A549 (cell line): ENCODE results near the gene SAP130. TPM values are rescaled to one million over a fixed set of nuclear protein-coding genes. Genes with fewer than 3 reads are reported as not detected.

Experiments
- ATAC-seq, 2 experiments: fragments of 200-7000 bp in 1 of 2; fragments of >200 bp in 1 of 2; cut with Nextera tagmentation in 1 of 2; cut with Tn5 transposase in 1 of 2; 3 replicates each; pipeline versions ENCODE4 v1.8.0 to v1.9.1; 2018 to 2020; ENCODE audit warnings: mild to moderate bottlenecking in 1 of 2, moderate library complexity in 1 of 2
- CTCF ChIA-PET: fragments of 300-600 bp; sonication (Branson Sonifier 250); formaldehyde crosslinking; extraction: SDS; loops from one replicate; lab custom pipeline; 2021; ENCODE audit warnings: antibody characterized with exemption, inconsistent platforms; lab: Yijun Ruan, JAX
- POLR2A ChIA-PET: fragments of 350-600 bp; formaldehyde crosslinking; extraction: SDS; loops from one replicate; lab custom pipeline; 2021; ENCODE audit warnings: antibody characterized with exemption, inconsistent platforms; lab: Yijun Ruan, JAX
- DNase-seq, 2 experiments: peaks; one replicate each; pipeline versions ENCODE4 v3.0.0 to v3.0.0-alpha.2; 2011 to 2016; ENCODE audit warnings: low read depth in 1 of 2, low spot score in 1 of 2
- FAIRE-seq: peaks from 2 replicates; lab custom pipeline; 2011; peaks lifted over from hg19 to GRCh38; lab: Jason Lieb, UNC
- H3K27ac ChIP-seq, 2 experiments: fragments of >200 bp; sonication (Bioruptor Twin); formaldehyde crosslinking; 3 replicates each; pipeline ENCODE4 v1.5.1; 2016 to 2017
- H3K4me1 ChIP-seq: fragments of >200 bp; sonication (Bioruptor Twin); formaldehyde crosslinking; 3 replicates; pipeline ENCODE4 v1.6.1; 2016
- H3K4me2 ChIP-seq: fragments of >200 bp; sonication (Bioruptor Twin); formaldehyde crosslinking; 3 replicates; pipeline ENCODE4 v1.6.1; 2016
- H3K4me3 ChIP-seq: fragments of >200 bp; sonication (Bioruptor Twin); formaldehyde crosslinking; 3 replicates; pipeline ENCODE4 v1.5.1; 2016
- H3K9me3 ChIP-seq: fragments of >200 bp; sonication (Bioruptor Twin); formaldehyde crosslinking; 3 replicates; pipeline ENCODE4 v1.6.1; 2016
- CBX8 ChIP-seq: fragments of 200-600 bp; sonication (generic); IDR thresholded peaks from 2 replicates; pipeline ENCODE4 v1.6.1; 2016
- CHD2 ChIP-seq: fragments of 150-350 bp; IDR thresholded peaks from 2 replicates; pipeline ENCODE4 v1.6.1; 2014; ENCODE audit warnings: low read length; ENCODE audit not compliant: partially characterized antibody
- EHF ChIP-seq: fragments of 250-450 bp; sonication (Bioruptor Pico); IDR thresholded peaks from 2 replicates; pipeline ENCODE4 v1.5.0; 2020; ENCODE audit warnings: mild to moderate bottlenecking
- EP300 ChIP-seq, 2 experiments: fragments of >200 bp; sonication (Bioruptor Twin); formaldehyde crosslinking; IDR thresholded peaks; 2 replicates in 1 of 2; 3 replicates in 1 of 2; pipeline ENCODE4 v1.6.1; 2016 to 2017
- FOXS1 ChIP-seq: fragments of 250-450 bp; sonication (Bioruptor Pico); IDR thresholded peaks from 2 replicates; pipeline ENCODE4 v1.5.0; 2020; ENCODE audit warnings: mild to moderate bottlenecking, moderate library complexity
- GATA3 ChIP-seq: IDR thresholded peaks from 2 replicates; pipeline ENCODE4 v1.6.1; 2012; ENCODE audit warnings: borderline replicate concordance
- HEYL ChIP-seq: fragments of 250-450 bp; sonication (Bioruptor Pico); IDR thresholded peaks from 2 replicates; pipeline ENCODE4 v1.8.0; 2021; ENCODE audit warnings: mild to moderate bottlenecking, moderate library complexity
- HOXA7 ChIP-seq: fragments of 250-450 bp; sonication (Bioruptor Pico); IDR thresholded peaks from 2 replicates; pipeline ENCODE4 v1.5.0; 2020; ENCODE audit warnings: mild to moderate bottlenecking, moderate library complexity
- HOXB13 ChIP-seq: fragments of 250-450 bp; sonication (Bioruptor Pico); IDR thresholded peaks from 2 replicates; pipeline ENCODE4 v1.5.0; 2020; ENCODE audit warnings: low read depth, mild to moderate bottlenecking, moderate library complexity
- HOXB5 ChIP-seq: fragments of 250-450 bp; sonication (Bioruptor Pico); IDR thresholded peaks from 2 replicates; pipeline ENCODE4 v1.5.0; 2020; ENCODE audit warnings: mild to moderate bottlenecking, moderate library complexity
- JUN ChIP-seq, 2 experiments: fragments of >200 bp; sonication (Bioruptor Twin); formaldehyde crosslinking; IDR thresholded peaks; 2 replicates in 1 of 2; 3 replicates in 1 of 2; pipeline ENCODE4 v1.6.1; 2016 to 2017
- KDM1A ChIP-seq: fragments of 200-600 bp; sonication (generic); IDR thresholded peaks from 2 replicates; pipeline ENCODE4 v1.6.1; 2016; ENCODE audit warnings: low read depth, mild to moderate bottlenecking
- KDM5A ChIP-seq: fragments of 200-600 bp; sonication (generic); IDR thresholded peaks from 2 replicates; pipeline ENCODE4 v1.6.1; 2016; ENCODE audit warnings: antibody characterized with exemption, mild to moderate bottlenecking
- MAFK ChIP-seq: fragments of 450-650 bp; IDR thresholded peaks from 2 replicates; pipeline ENCODE4 v1.6.1; 2014; ENCODE audit not compliant: partially characterized antibody
- NFE2L2 ChIP-seq: fragments of 150-350 bp; conservative IDR thresholded peaks from 2 replicates; pipeline ENCODE4 v1.6.1; 2014; ENCODE audit warnings: low read length
- NPAS2 ChIP-seq: fragments of 250-450 bp; sonication (Bioruptor Pico); IDR thresholded peaks from 2 replicates; pipeline ENCODE4 v1.8.0; 2022; ENCODE audit warnings: mild to moderate bottlenecking, moderate library complexity, borderline replicate concordance
- POLR2A ChIP-seq: IDR thresholded peaks from 2 replicates; pipeline ENCODE4 v1.6.1; 2012; ENCODE audit warnings: mild to moderate bottlenecking, low read length
- RFX5 ChIP-seq: fragments of 450-650 bp; IDR thresholded peaks from 2 replicates; pipeline ENCODE4 v1.7.1; 2014; ENCODE audit warnings: antibody characterized with exemption, mild to moderate bottlenecking, moderate library complexity
- SMC3 ChIP-seq: fragments of >200 bp; sonication (Bioruptor Twin); formaldehyde crosslinking; IDR thresholded peaks from 3 replicates; pipeline ENCODE4 v1.6.1; 2018; ENCODE audit warnings: inconsistent platforms
- TFCP2L1 ChIP-seq: fragments of 250-450 bp; sonication (Bioruptor Pico); IDR thresholded peaks from 2 replicates; pipeline ENCODE4 v1.5.0; 2021; ENCODE audit warnings: mild to moderate bottlenecking
- TP53 ChIP-seq: fragments of 250-450 bp; sonication (Bioruptor Pico); IDR thresholded peaks from 2 replicates; pipeline ENCODE4 v1.5.0; 2021; ENCODE audit warnings: mild to moderate bottlenecking, moderate library complexity
- ZC3H11A ChIP-seq: fragments of 450-650 bp; IDR thresholded peaks from 2 replicates; pipeline ENCODE4 v1.6.1; 2014; ENCODE audit warnings: antibody characterized with exemption, mild to moderate bottlenecking
- ZFP36 ChIP-seq: fragments of 450-650 bp; IDR thresholded peaks from 2 replicates; pipeline ENCODE4 v1.6.1; 2014; ENCODE audit warnings: borderline replicate concordance; ENCODE audit not compliant: partially characterized antibody
- ZSCAN20 ChIP-seq: fragments of 250-450 bp; sonication (Bioruptor Pico); IDR thresholded peaks from 2 replicates; pipeline ENCODE4 v1.8.0; 2022; ENCODE audit warnings: mild to moderate bottlenecking, moderate library complexity
- WGBS: methylation state at CpG from one replicate; pipeline ENCODE4 v1.1.6; 2017; ENCODE audit errors: missing lambda C conversion rate; 5-methylcytosine and 5-hydroxymethylcytosine counted together
- polyA plus RNA-seq, 4 experiments: library from polyadenylated mRNA; depleted of rRNA in 3 of 4; stranded (reverse); fragments of >200 nt; fragmentation: RNase III in 1 of 4; extraction: RNeasy Plus Mini Kit Qiagen cat#74134 plus additional on column Dnase treatment in 1 of 4; gene quantifications; 2 replicates in 3 of 4; 3 replicates in 1 of 4; pipeline ENCODE4 v1.2.3, GENCODE V29; 2011 to 2017
- TF ChIP-seq, protein P1 (sequence below): fragments of >200 bp; sonication (Bioruptor Twin); formaldehyde crosslinking; IDR thresholded peaks from 3 replicates; pipeline ENCODE4 v1.6.1; 2016
- TF ChIP-seq, protein P2 (sequence below): fragments of 200-600 bp; sonication (generic); IDR thresholded peaks from 2 replicates; pipeline ENCODE4 v1.6.1; 2016; ENCODE audit warnings: antibody characterized with exemption, mild to moderate bottlenecking, moderate library complexity
- TF ChIP-seq, protein P3 (sequence below): fragments of >200 bp; sonication (Bioruptor Twin); formaldehyde crosslinking; IDR thresholded peaks from 3 replicates; pipeline ENCODE4 v1.5.1; 2016

SAP130 gene
- polyA plus RNA-seq, 2 of the 4 experiments (the other 2 are of a cell fraction) = 13.9 to 15.1 TPM

DNA sequence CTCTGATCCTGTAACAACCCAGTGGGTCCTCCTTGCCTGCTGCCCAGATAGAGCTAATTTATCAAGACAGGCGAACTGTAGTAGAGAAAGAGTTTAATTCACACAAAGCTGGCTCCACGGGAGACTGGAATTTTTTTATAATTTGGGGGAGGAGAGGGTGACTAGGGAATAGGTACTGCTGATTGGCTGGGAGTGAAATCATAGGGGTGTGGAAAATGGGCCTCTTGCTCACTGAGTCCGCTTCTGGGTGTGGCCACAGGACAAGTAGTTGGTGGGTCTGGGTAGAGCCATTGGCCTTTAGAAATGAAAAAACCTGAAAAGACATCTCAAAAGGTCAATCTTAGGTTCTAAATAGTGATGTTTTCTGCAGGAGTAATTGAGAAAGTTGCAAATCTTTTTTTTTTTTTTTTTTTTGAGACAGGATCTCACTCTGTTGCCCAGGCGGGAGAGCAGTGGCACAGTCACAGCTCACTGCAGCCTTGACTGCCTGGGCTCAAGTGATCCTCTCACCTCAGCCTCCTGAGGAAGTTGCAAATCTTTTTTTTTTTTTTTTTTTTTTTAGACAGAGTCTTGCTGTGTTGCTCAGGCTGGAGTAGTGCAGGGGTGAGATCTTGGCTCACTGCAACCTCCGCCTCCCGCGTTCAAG, 48.7 kb upstream of the SAP130 start:
- CTCF ChIA-PET = interaction anchor here (0.7 to 4.4 kb wide), 3 partner anchors 11 to 24 kb away, joined by 3 to 27 read pairs (median 4); no protein-coding TSS in a partner anchor
- ATAC-seq = peak in 1 of 2 experiments; percentile 47; a peak in 2 of 6 replicates
- POLR2A ChIA-PET = no interaction called here

DNA sequence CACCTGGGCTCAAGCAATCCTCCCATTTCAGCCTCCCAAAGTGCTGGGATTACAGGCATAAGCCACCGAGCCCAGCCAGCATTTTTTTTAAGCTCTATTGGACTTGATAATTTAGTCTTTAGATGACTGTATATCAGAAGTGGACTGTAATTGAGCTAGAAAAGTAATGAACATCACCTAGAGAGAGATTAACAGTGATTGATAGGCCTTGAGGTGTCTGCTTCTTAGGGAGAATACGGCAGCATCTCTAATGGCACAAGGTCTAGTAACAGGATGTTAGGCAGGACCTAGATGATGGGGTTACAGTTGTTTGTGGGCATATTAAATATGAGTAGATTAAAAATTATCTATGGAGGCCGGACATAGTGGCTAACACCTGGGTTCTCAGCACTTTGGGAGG, 45.4 kb upstream of the SAP130 start:
- Histone ChIP-seq H3K4me3 (no peak overlapping the region), H3K4me2 (no peak overlapping the region), H3K9me3 (no peaks in the 10 kb centered on the region), H3K4me1 (peaks cover 5% of the 10 kb centered on the region; the same call in 2 of the 3 replicates), H3K27ac (no peak overlapping the region)
- 61% methylated on average over 3 of the region's 3 CpGs for WGBS
- no peak for FAIRE-seq
- ATAC-seq = no peak
- TF ChIP-seq ZFP36 (no peak), TFCP2L1 (no peak), HEYL (CRISPR knock-in tag) (no peak), EHF (no peak), HOXB13 (CRISPR knock-in tag) (no peak), FOXS1 (no peak), EP300 (IDR thresholded peaks at IDR 0.05) (no peak), POLR2A (no peak), TP53 (CRISPR knock-in tag) (no peak), SMC3 (no peak), HOXB5 (CRISPR knock-in tag) (no peak), ZC3H11A (no peak), GATA3 (no peak), CHD2 (no peak), CBX8 (no peak)
- TF ChIP-seq, protein P1, sequence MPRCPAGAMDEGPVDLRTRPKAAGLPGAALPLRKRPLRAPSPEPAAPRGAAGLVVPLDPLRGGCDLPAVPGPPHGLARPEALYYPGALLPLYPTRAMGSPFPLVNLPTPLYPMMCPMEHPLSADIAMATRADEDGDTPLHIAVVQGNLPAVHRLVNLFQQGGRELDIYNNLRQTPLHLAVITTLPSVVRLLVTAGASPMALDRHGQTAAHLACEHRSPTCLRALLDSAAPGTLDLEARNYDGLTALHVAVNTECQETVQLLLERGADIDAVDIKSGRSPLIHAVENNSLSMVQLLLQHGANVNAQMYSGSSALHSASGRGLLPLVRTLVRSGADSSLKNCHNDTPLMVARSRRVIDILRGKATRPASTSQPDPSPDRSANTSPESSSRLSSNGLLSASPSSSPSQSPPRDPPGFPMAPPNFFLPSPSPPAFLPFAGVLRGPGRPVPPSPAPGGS = no peak
- TF ChIP-seq, protein P2, sequence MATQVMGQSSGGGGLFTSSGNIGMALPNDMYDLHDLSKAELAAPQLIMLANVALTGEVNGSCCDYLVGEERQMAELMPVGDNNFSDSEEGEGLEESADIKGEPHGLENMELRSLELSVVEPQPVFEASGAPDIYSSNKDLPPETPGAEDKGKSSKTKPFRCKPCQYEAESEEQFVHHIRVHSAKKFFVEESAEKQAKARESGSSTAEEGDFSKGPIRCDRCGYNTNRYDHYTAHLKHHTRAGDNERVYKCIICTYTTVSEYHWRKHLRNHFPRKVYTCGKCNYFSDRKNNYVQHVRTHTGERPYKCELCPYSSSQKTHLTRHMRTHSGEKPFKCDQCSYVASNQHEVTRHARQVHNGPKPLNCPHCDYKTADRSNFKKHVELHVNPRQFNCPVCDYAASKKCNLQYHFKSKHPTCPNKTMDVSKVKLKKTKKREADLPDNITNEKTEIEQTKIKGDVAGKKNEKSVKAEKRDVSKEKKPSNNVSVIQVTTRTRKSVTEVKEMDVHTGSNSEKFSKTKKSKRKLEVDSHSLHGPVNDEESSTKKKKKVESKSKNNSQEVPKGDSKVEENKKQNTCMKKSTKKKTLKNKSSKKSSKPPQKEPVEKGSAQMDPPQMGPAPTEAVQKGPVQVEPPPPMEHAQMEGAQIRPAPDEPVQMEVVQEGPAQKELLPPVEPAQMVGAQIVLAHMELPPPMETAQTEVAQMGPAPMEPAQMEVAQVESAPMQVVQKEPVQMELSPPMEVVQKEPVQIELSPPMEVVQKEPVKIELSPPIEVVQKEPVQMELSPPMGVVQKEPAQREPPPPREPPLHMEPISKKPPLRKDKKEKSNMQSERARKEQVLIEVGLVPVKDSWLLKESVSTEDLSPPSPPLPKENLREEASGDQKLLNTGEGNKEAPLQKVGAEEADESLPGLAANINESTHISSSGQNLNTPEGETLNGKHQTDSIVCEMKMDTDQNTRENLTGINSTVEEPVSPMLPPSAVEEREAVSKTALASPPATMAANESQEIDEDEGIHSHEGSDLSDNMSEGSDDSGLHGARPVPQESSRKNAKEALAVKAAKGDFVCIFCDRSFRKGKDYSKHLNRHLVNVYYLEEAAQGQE = no peak
- no peak for DNase-seq
- ChIA-PET CTCF (interaction anchor here (1.4 to 3.6 kb wide), 2 partner anchors 10 to 12 kb away, joined by 4 to 22 read pairs; no protein-coding TSS in a partner anchor), POLR2A (no interaction called here)

More for the DNA sequence above, 48.7 kb upstream of the SAP130 start:
- Histone ChIP-seq H3K9me3 (no peaks in the 10 kb centered on the region), H3K4me1 (no peaks in the 10 kb centered on the region), H3K27ac (no peak overlapping the region)
- DNase-seq (no peak), FAIRE-seq (no peak)
- 65% methylated on average over 7 of the region's 7 CpGs for WGBS
- TF ChIP-seq JUN (IDR thresholded peaks at IDR 0.05) = no peak
- TF ChIP-seq MAFK = no peak
- no peak for TF ChIP-seq RFX5
- TF ChIP-seq, protein P2 = no peak
- no peak for TF ChIP-seq ZFP36
- no peak for TF ChIP-seq KDM5A
- no peak for TF ChIP-seq ZSCAN20
- TF ChIP-seq HOXA7 (CRISPR knock-in tag) = no peak
- TF ChIP-seq, protein P3, sequence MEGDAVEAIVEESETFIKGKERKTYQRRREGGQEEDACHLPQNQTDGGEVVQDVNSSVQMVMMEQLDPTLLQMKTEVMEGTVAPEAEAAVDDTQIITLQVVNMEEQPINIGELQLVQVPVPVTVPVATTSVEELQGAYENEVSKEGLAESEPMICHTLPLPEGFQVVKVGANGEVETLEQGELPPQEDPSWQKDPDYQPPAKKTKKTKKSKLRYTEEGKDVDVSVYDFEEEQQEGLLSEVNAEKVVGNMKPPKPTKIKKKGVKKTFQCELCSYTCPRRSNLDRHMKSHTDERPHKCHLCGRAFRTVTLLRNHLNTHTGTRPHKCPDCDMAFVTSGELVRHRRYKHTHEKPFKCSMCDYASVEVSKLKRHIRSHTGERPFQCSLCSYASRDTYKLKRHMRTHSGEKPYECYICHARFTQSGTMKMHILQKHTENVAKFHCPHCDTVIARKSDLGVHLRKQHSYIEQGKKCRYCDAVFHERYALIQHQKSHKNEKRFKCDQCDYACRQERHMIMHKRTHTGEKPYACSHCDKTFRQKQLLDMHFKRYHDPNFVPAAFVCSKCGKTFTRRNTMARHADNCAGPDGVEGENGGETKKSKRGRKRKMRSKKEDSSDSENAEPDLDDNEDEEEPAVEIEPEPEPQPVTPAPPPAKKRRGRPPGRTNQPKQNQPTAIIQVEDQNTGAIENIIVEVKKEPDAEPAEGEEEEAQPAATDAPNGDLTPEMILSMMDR = no peak
- no peak for TF ChIP-seq KDM1A
- no peak for TF ChIP-seq NFE2L2
- no peak for TF ChIP-seq NPAS2 (CRISPR knock-in tag)
- TF ChIP-seq, all 56 proteins: peak for 0
- Histone ChIP-seq H3K4me2 (no peak overlapping the region), H3K4me3 (no peak overlapping the region)
